Activated CD8-positive, alpha-beta T cell treated with anti-CD3 and anti-CD28 coated beads for 36 hours (primary cell): ENCODE results near the gene CANT1. TPM values are rescaled to one million over a fixed set of nuclear protein-coding genes. Genes with fewer than 3 reads are reported as not detected.

Experiments used
- ATAC-seq: fragments of 200-7000 bp; cut with Tn5 transposase; one replicate; pipeline ENCODE4 v1.10.0; 2021; ENCODE audit warnings: mild to moderate bottlenecking, moderate library complexity
- CTCF ChIA-PET: fragments of 350-600 bp; sonication (Branson Sonifier 250); formaldehyde crosslinking; loops from one replicate; lab custom pipeline; 2021; ENCODE audit warnings: antibody characterized with exemption; lab: Charles Lee
- POLR2A ChIA-PET: fragments of 350-600 bp; sonication (Branson Sonifier 250); formaldehyde crosslinking; loops from one replicate; lab custom pipeline; 2021; ENCODE audit warnings: antibody characterized with exemption; lab: Charles Lee
- DNase-seq: peaks from one replicate; pipeline ENCODE4 v3.0.0-alpha.2; 2020
- H3K27ac Mint-ChIP-seq: one replicate; pipeline ENCODE4 v1.8.0; 2021; ENCODE audit warnings: mild to moderate bottlenecking, mixed read lengths
- H3K27me3 Mint-ChIP-seq: one replicate; pipeline ENCODE4 v1.8.0; 2021; ENCODE audit warnings: mixed read lengths
- H3K36me3 Mint-ChIP-seq: one replicate; pipeline ENCODE4 v1.8.0; 2021; ENCODE audit warnings: low read depth, mixed read lengths
- H3K4me1 Mint-ChIP-seq: one replicate; pipeline ENCODE4 v1.8.0; 2021; ENCODE audit warnings: low read depth, mixed read lengths
- H3K4me3 Mint-ChIP-seq: one replicate; pipeline ENCODE4 v1.8.0; 2021; ENCODE audit warnings: mild to moderate bottlenecking, moderate library complexity, mixed read lengths
- H3K9me3 Mint-ChIP-seq: one replicate; pipeline ENCODE4 v1.8.0; 2021; ENCODE audit warnings: mixed read lengths
- intact Hi-C: fragments of 100-400 bp; cut with micrococcal nuclease; formaldehyde crosslinking; loops from one replicate; pipeline ENCODE4 v1.10.0; 2022
- total RNA-seq, 2 experiments: library from RNA; stranded (reverse); gene quantifications; one replicate each; pipeline ENCODE4 v1.2.3, GENCODE V29; 2021
- TF ChIP-seq, protein P1 (sequence below): fragments of 200-600 bp; IDR thresholded peaks from one replicate; pipeline ENCODE4 v1.8.0; 2022; ENCODE audit warnings: antibody characterized with exemption, mild to moderate bottlenecking

CANT1 gene
- total RNA-seq, 2 experiments from 2014 or later, result 41.4 to 48.2 TPM

GRCh38 chr17:78990349-78991016 lies 19.1 kb downstream of the CANT1 start:
- no peak overlapping the region for H3K4me3 Mint-ChIP-seq
- no peaks in the 10 kb centered on the region for H3K9me3 Mint-ChIP-seq
- H3K27ac Mint-ChIP-seq, result no peak overlapping the region
- peaks cover 26% of the 10 kb centered on the region for H3K36me3 Mint-ChIP-seq
- TF ChIP-seq, protein P1, sequence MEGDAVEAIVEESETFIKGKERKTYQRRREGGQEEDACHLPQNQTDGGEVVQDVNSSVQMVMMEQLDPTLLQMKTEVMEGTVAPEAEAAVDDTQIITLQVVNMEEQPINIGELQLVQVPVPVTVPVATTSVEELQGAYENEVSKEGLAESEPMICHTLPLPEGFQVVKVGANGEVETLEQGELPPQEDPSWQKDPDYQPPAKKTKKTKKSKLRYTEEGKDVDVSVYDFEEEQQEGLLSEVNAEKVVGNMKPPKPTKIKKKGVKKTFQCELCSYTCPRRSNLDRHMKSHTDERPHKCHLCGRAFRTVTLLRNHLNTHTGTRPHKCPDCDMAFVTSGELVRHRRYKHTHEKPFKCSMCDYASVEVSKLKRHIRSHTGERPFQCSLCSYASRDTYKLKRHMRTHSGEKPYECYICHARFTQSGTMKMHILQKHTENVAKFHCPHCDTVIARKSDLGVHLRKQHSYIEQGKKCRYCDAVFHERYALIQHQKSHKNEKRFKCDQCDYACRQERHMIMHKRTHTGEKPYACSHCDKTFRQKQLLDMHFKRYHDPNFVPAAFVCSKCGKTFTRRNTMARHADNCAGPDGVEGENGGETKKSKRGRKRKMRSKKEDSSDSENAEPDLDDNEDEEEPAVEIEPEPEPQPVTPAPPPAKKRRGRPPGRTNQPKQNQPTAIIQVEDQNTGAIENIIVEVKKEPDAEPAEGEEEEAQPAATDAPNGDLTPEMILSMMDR, result no peak
- CTCF ChIA-PET, result interaction anchor here (1.2 kb wide), 1 partner anchor 8 kb away, joined by 3 read pairs; no protein-coding TSS in a partner anchor
- peaks cover 20% of the 10 kb centered on the region for H3K4me1 Mint-ChIP-seq
- ATAC-seq (no peak), DNase-seq (no peak)
- H3K27me3 Mint-ChIP-seq, result no peaks in the 10 kb centered on the region
- POLR2A ChIA-PET, result no interaction called here
- intact Hi-C loops, result no loop called here

- DNase-seq, result no peak
- no peak overlapping the region for H3K4me3 Mint-ChIP-seq
- no peak for ATAC-seq
- no peak overlapping the region for H3K27ac Mint-ChIP-seq
- peaks cover 18% of the 10 kb centered on the region for H3K4me1 Mint-ChIP-seq
- POLR2A ChIA-PET, result no interaction called here
- TF ChIP-seq, protein P1, result no peak
- intact Hi-C loops, result no loop called here
- H3K9me3 Mint-ChIP-seq, result no peaks in the 10 kb centered on the region
- H3K27me3 Mint-ChIP-seq, result no peaks in the 10 kb centered on the region
- H3K36me3 Mint-ChIP-seq, result peaks cover 15% of the 10 kb centered on the region
- CTCF ChIA-PET, result interaction anchor here (0.9 to 1.2 kb wide), 2 partner anchors 54 to 57 kb away, joined by 3 to 5 read pairs; no protein-coding TSS in a partner anchor
Measured at GRCh38 chr17:78988152-78988551, 21.4 kb downstream of the CANT1 start.

- Mint-ChIP-seq H3K9me3 (no peaks in the 10 kb centered on the region), H3K27ac (no peak overlapping the region), H3K4me3 (peak overlapping the region; percentile 45), H3K27me3 (no peaks in the 10 kb centered on the region), H3K4me1 (peaks cover 15% of the 10 kb centered on the region), H3K36me3 (peaks cover 11% of the 10 kb centered on the region)
- DNase-seq, result no peak
- intact Hi-C loops, result no loop called here
- ATAC-seq, result peak; percentile 56
- ChIA-PET POLR2A (no interaction called here), CTCF (interaction anchor here (1.5 to 2.2 kb wide), 3 partner anchors 16 to 57 kb away, joined by 3 to 16 read pairs (median 8); no protein-coding TSS in a partner anchor)
- TF ChIP-seq, protein P1, result no peak
Measured at GRCh38 chr17:78986649-78987328, 22.8 kb downstream of the CANT1 start.

GRCh38 chr17:78986048-78986648 lies 23.4 kb downstream of the CANT1 start:
- peak; percentile 57 for DNase-seq
- intact Hi-C loops, result no loop called here
- no peaks in the 10 kb centered on the region for H3K9me3 Mint-ChIP-seq
- ChIA-PET CTCF (interaction anchor here (1.0 to 2.2 kb wide), 4 partner anchors 15 to 81 kb away, joined by 3 to 16 read pairs (median 6); no protein-coding TSS in a partner anchor), POLR2A (interaction anchor here (0.8 kb wide), 1 partner anchor 48 kb away, joined by 3 read pairs; no protein-coding TSS in a partner anchor)
- no peak overlapping the region for H3K27ac Mint-ChIP-seq
- TF ChIP-seq, protein P1, result peak; percentile 50
- peaks cover 15% of the 10 kb centered on the region for H3K4me1 Mint-ChIP-seq
- H3K4me3 Mint-ChIP-seq, result peak overlapping the region; percentile 45
- H3K27me3 Mint-ChIP-seq, result no peaks in the 10 kb centered on the region
- H3K36me3 Mint-ChIP-seq, result peaks cover 7% of the 10 kb centered on the region
- ATAC-seq, result peak; percentile 80
